SJSA1 (cell line): ENCODE data around the gene RIC8B. TPM values are rescaled to one million over a fixed set of nuclear protein-coding genes. Genes with fewer than 3 reads are reported as not detected.
A peak's percentile ranks its signal among the peaks of the same experiment; 100 is the strongest.

Experiments used
- DNase-seq, 2 experiments: peaks; one replicate each; pipeline ENCODE4 v3.0.0-alpha.2; 2015 to 2020; ENCODE audit warnings: low spot score in 2 of 2, low read depth in 1 of 2
- H3K27ac ChIP-seq: fragments of 250-450 bp; sonication (Bioruptor Pico); 2 replicates; pipeline ENCODE4 v1.5.1; 2020; ENCODE audit warnings: mild to moderate bottlenecking, moderate library complexity
- H3K27me3 ChIP-seq: fragments of 250-450 bp; sonication (Bioruptor Pico); replicated peaks from 2 replicates; pipeline ENCODE4 v1.5.1; 2020; ENCODE audit warnings: mild to moderate bottlenecking, moderate library complexity
- H3K36me3 ChIP-seq: fragments of 250-450 bp; sonication (Bioruptor Pico); 2 replicates; pipeline ENCODE4 v1.5.1; 2020; ENCODE audit warnings: mild to moderate bottlenecking
- H3K4me1 ChIP-seq: fragments of 250-450 bp; sonication (Bioruptor Pico); replicated peaks from 2 replicates; pipeline ENCODE4 v1.6.1; 2021; ENCODE audit warnings: mild to moderate bottlenecking
- H3K4me3 ChIP-seq: fragments of 250-450 bp; sonication (Bioruptor Pico); 2 replicates; pipeline ENCODE4 v1.5.1; 2020; ENCODE audit warnings: mild to moderate bottlenecking
- H3K9me3 ChIP-seq: fragments of 250-450 bp; sonication (Bioruptor Pico); replicated peaks from 2 replicates; pipeline ENCODE4 v1.5.1; 2020; ENCODE audit warnings: mild to moderate bottlenecking
- total RNA-seq: library from RNA; depleted of rRNA; stranded (reverse); fragments of >200 nt; shearing (Covaris generic); gene quantifications from 2 replicates; pipeline ENCODE4 v1.2.3, GENCODE V29; 2014

The RIC8B gene
- total RNA-seq, 1 experiment from 2014 or later = 14.0 TPM

GRCh38 chr12:106767206-106767605 is 7.3 kb upstream of the RIC8B start:
- H3K4me3 ChIP-seq = no peak overlapping the region
- peaks cover 30% of the 10 kb centered on the region for H3K4me1 ChIP-seq
- H3K27ac ChIP-seq = peak overlapping the region; percentile 88
- H3K27me3 ChIP-seq = no peaks in the 10 kb centered on the region
- DNase-seq = no peak
- H3K9me3 ChIP-seq = no peaks in the 10 kb centered on the region
- no peaks in the 10 kb centered on the region for H3K36me3 ChIP-seq

GRCh38 chr12:106767954-106768822 is 6.3 kb upstream of the RIC8B start:
- H3K27me3 ChIP-seq = no peaks in the 10 kb centered on the region
- H3K36me3 ChIP-seq = no peaks in the 10 kb centered on the region
- DNase-seq = peak; percentile 58 to 71
- H3K27ac ChIP-seq = peak overlapping the region; percentile 88
- H3K9me3 ChIP-seq = no peaks in the 10 kb centered on the region
- H3K4me3 ChIP-seq = no peak overlapping the region; the same call in 1 of the 2 replicates
- H3K4me1 ChIP-seq = peaks cover 31% of the 10 kb centered on the region

GRCh38 chr12:106769078-106769477 is 5.4 kb upstream of the RIC8B start:
- peak; percentile 82 to 87 for DNase-seq
- H3K27me3 ChIP-seq = no peaks in the 10 kb centered on the region
- H3K9me3 ChIP-seq = no peaks in the 10 kb centered on the region
- no peaks in the 10 kb centered on the region for H3K36me3 ChIP-seq
- H3K27ac ChIP-seq = peak overlapping the region; percentile 88
- peaks cover 35% of the 10 kb centered on the region for H3K4me1 ChIP-seq
- H3K4me3 ChIP-seq = peak overlapping the region; percentile 2; the same call in 1 of the 2 replicates

- Histone ChIP-seq H3K9me3 (no peaks in the 10 kb centered on the region), H3K27ac (peak overlapping the region; percentile 88), H3K4me1 (peaks cover 35% of the 10 kb centered on the region), H3K27me3 (no peaks in the 10 kb centered on the region), H3K4me3 (no peak overlapping the region), H3K36me3 (0 out of 2 replicates have a peak, but pooled peaks cover 1% of the 10 kb centered on the region)
- no peak for DNase-seq
Observed at GRCh38 chr12:106769546-106769945, 4.9 kb upstream of the RIC8B start.

- peaks cover 9% of the 10 kb centered on the region; the same call in 1 of the 2 replicates for H3K36me3 ChIP-seq
- no peaks in the 10 kb centered on the region for H3K9me3 ChIP-seq
- no peak for DNase-seq
- H3K4me3 ChIP-seq = no peak overlapping the region
- H3K27ac ChIP-seq = no peak overlapping the region
- H3K27me3 ChIP-seq = no peaks in the 10 kb centered on the region
- H3K4me1 ChIP-seq = peaks cover 43% of the 10 kb centered on the region
Observed at GRCh38 chr12:106771425-106771824, 3.1 kb upstream of the RIC8B start.

- peaks cover 9% of the 10 kb centered on the region; the same call in 1 of the 2 replicates for H3K36me3 ChIP-seq
- H3K9me3 ChIP-seq = no peaks in the 10 kb centered on the region
- peaks cover 26% of the 10 kb centered on the region for H3K4me1 ChIP-seq
- H3K27ac ChIP-seq = peak overlapping the region; percentile 98
- DNase-seq = no peak
- peak overlapping the region; percentile 74 for H3K4me3 ChIP-seq
- no peaks in the 10 kb centered on the region for H3K27me3 ChIP-seq
Observed at GRCh38 chr12:106773286-106774004, 1.0 kb upstream of the RIC8B start.

- Histone ChIP-seq H3K4me1 (peaks cover 15% of the 10 kb centered on the region), H3K4me3 (peak overlapping the region; percentile 74), H3K27me3 (no peaks in the 10 kb centered on the region), H3K27ac (peak overlapping the region; percentile 98), H3K9me3 (no peaks in the 10 kb centered on the region), H3K36me3 (peaks cover 9% of the 10 kb centered on the region; the same call in 1 of the 2 replicates)
- no peak for DNase-seq
Observed at GRCh38 chr12:106774808-106775524, 484 bp downstream of the RIC8B start.

- no peak overlapping the region for H3K27ac ChIP-seq
- H3K4me1 ChIP-seq = peaks cover 18% of the 10 kb centered on the region
- H3K9me3 ChIP-seq = no peaks in the 10 kb centered on the region
- peaks cover 9% of the 10 kb centered on the region for H3K36me3 ChIP-seq
- no peaks in the 10 kb centered on the region for H3K27me3 ChIP-seq
- no peak for DNase-seq
- no peak overlapping the region for H3K4me3 ChIP-seq
Observed at GRCh38 chr12:106776897-106777296, 2.4 kb downstream of the RIC8B start.

GRCh38 chr12:106780010-106780631 is 5.6 kb downstream of the RIC8B start:
- DNase-seq = no peak
- Histone ChIP-seq H3K27ac (no peak overlapping the region), H3K36me3 (peaks cover 15% of the 10 kb centered on the region), H3K9me3 (no peaks in the 10 kb centered on the region), H3K27me3 (no peaks in the 10 kb centered on the region), H3K4me3 (no peak overlapping the region), H3K4me1 (peaks cover 21% of the 10 kb centered on the region)

GRCh38 chr12:106782619-106783018 is 8.1 kb downstream of the RIC8B start:
- Histone ChIP-seq H3K27ac (no peak overlapping the region), H3K4me3 (no peak overlapping the region), H3K27me3 (no peaks in the 10 kb centered on the region), H3K9me3 (no peaks in the 10 kb centered on the region), H3K36me3 (peaks cover 26% of the 10 kb centered on the region), H3K4me1 (peaks cover 14% of the 10 kb centered on the region)
- DNase-seq = no peak

GRCh38 chr12:106783515-106783914 is 9.0 kb downstream of the RIC8B start:
- no peak overlapping the region for H3K4me3 ChIP-seq
- peak overlapping the region; percentile 31; the same call in 1 of the 2 replicates for H3K27ac ChIP-seq
- no peaks in the 10 kb centered on the region for H3K9me3 ChIP-seq
- no peaks in the 10 kb centered on the region for H3K27me3 ChIP-seq
- no peak for DNase-seq
- peaks cover 14% of the 10 kb centered on the region for H3K4me1 ChIP-seq
- H3K36me3 ChIP-seq = peaks cover 32% of the 10 kb centered on the region

- no peaks in the 10 kb centered on the region for H3K9me3 ChIP-seq
- no peak overlapping the region for H3K27ac ChIP-seq
- peaks cover 43% of the 10 kb centered on the region for H3K36me3 ChIP-seq
- no peak overlapping the region for H3K4me3 ChIP-seq
- H3K4me1 ChIP-seq = no peaks in the 10 kb centered on the region; the same call in 1 of the 2 replicates
- H3K27me3 ChIP-seq = no peaks in the 10 kb centered on the region
- DNase-seq = no peak
Observed at GRCh38 chr12:106790020-106790419, 15.5 kb downstream of the RIC8B start.

GRCh38 chr12:106791531-106791930 is 17.0 kb downstream of the RIC8B start:
- Histone ChIP-seq H3K27me3 (no peaks in the 10 kb centered on the region), H3K4me1 (no peaks in the 10 kb centered on the region; the same call in 1 of the 2 replicates), H3K9me3 (no peaks in the 10 kb centered on the region), H3K36me3 (peaks cover 35% of the 10 kb centered on the region), H3K4me3 (no peak overlapping the region), H3K27ac (no peak overlapping the region)
- no peak for DNase-seq
